K562 (cell line): ENCODE data around the gene INPP1. TPM values are rescaled to one million over a fixed set of nuclear protein-coding genes. Genes with fewer than 3 reads are reported as not detected.

Source experiments
- ARID3B ChIP-seq: fragments of 250-450 bp; sonication (Bioruptor Pico); IDR thresholded peaks from 2 replicates; pipeline ENCODE4 v1.4.0; 2020; ENCODE audit warnings: borderline replicate concordance
- CBFA2T3 ChIP-seq: fragments of 450-650 bp; IDR thresholded peaks from 2 replicates; pipeline ENCODE4 v1.6.1; 2017
- CHD1 ChIP-seq: fragments of 200-600 bp; sonication (generic); IDR thresholded peaks from one replicate; pipeline ENCODE4 v1.6.1; 2012; ENCODE audit warnings: mild to moderate bottlenecking, moderate library complexity, low read length, inconsistent platforms
- E2F1 ChIP-seq: sonication (generic); formaldehyde crosslinking; IDR thresholded peaks from 2 replicates; pipeline ENCODE4 v1.8.1; 2023; ENCODE audit warnings: mild to moderate bottlenecking, missing genetic modification reagents, moderate library complexity
- E2F8 ChIP-seq: fragments of 450-650 bp; IDR thresholded peaks from 2 replicates; pipeline ENCODE4 v1.7.1; 2018; ENCODE audit warnings: mild to moderate bottlenecking, low read depth; ENCODE audit not compliant: partially characterized antibody
- ELK1 ChIP-seq: sonication (generic); formaldehyde crosslinking; IDR thresholded peaks from 2 replicates; pipeline ENCODE4 v1.8.1; 2022; ENCODE audit warnings: missing genetic modification reagents
- EWSR1 ChIP-seq: fragments of 450-650 bp; IDR thresholded peaks from 2 replicates; pipeline ENCODE4 v1.6.1; 2018; ENCODE audit warnings: borderline replicate concordance, mild to moderate bottlenecking, low read depth, moderate library complexity; ENCODE audit not compliant: partially characterized antibody
- HMGN3 ChIP-seq: IDR thresholded peaks from 2 replicates; pipeline ENCODE4 v1.6.1; 2011; ENCODE audit warnings: borderline replicate concordance, low read depth, mild to moderate bottlenecking, mixed read lengths, low read length; ENCODE audit not compliant: insufficient read length; ENCODE audit errors: extremely low read depth
- HNRNPH1 ChIP-seq: fragments of 200-400 bp; formaldehyde crosslinking; optimal IDR thresholded peaks from 2 replicates; pipeline ENCODE3; 2017; ENCODE audit warnings: low read depth, mild to moderate bottlenecking, low read length, moderate library complexity
- NONO ChIP-seq, 2 experiments: fragments of 200-400 bp in 1 of 2; fragments of 450-650 bp in 1 of 2; formaldehyde crosslinking in 1 of 2; IDR thresholded peaks; 2 replicates each; pipeline ENCODE4 v1.6.1; 2017; ENCODE audit warnings: low read depth in 2 of 2, mild to moderate bottlenecking in 2 of 2, moderate library complexity in 2 of 2, low read length in 1 of 2
- NRF1 ChIP-seq, 2 experiments: fragments of 450-650 bp; IDR thresholded peaks in 1 of 2; conservative IDR thresholded peaks in 1 of 2; 2 replicates each; pipeline ENCODE4 v1.6.1; 2014; ENCODE audit warnings: mild to moderate bottlenecking in 2 of 2
- PHF8 ChIP-seq: fragments of 200-600 bp; sonication (generic); IDR thresholded peaks from 2 replicates; pipeline ENCODE4 v1.6.1; 2012; ENCODE audit warnings: mixed run types, mild to moderate bottlenecking, inconsistent platforms, low read length, moderate library complexity, borderline replicate concordance
- RBM22 ChIP-seq: fragments of 200-400 bp; formaldehyde crosslinking; IDR thresholded peaks from 2 replicates; pipeline ENCODE4 v1.6.1; 2018; ENCODE audit warnings: low read length, low read depth; ENCODE audit not compliant: poor library complexity, severe bottlenecking
- SOX6 ChIP-seq: fragments of 450-650 bp; IDR thresholded peaks from 2 replicates; pipeline ENCODE4 v1.6.1; 2014; ENCODE audit warnings: mild to moderate bottlenecking
- TCF15 ChIP-seq: fragments of 250-450 bp; sonication (Bioruptor Pico); IDR thresholded peaks from 2 replicates; pipeline ENCODE4 v1.8.0; 2022; ENCODE audit warnings: moderate library complexity, mild to moderate bottlenecking, inconsistent platforms
- THRA ChIP-seq: fragments of 450-650 bp; IDR thresholded peaks from 2 replicates; pipeline ENCODE4 v1.6.1; 2017; ENCODE audit warnings: mild to moderate bottlenecking, moderate library complexity
- TRIM28 ChIP-seq: fragments of 450-650 bp; IDR thresholded peaks from 2 replicates; pipeline ENCODE4 v1.6.1; 2017
- ZNF134 ChIP-seq: fragments of 250-450 bp; sonication (Bioruptor Pico); conservative IDR thresholded peaks from 2 replicates; pipeline ENCODE4 v1.4.0; 2020
- ZNF644 ChIP-seq: fragments of 200-800 bp; sonication (Bioruptor generic); IDR thresholded peaks from 2 replicates; pipeline ENCODE4 v1.6.1; 2016; ENCODE audit warnings: low read depth, missing genetic modification characterization, missing compliant biosample characterization
- polyA plus RNA-seq, 8 experiments: library from polyadenylated mRNA; depleted of rRNA in 4 of 8; stranded (reverse) in 5 of 8; unstranded in 3 of 8; fragments of >200 nt; fragmentation: Nextera tagmentation in 2 of 8; fragmentation: Illumina TruSeq in 1 of 8; extraction: Ambion mirVana in 2 of 8; extraction: Trizol in 1 of 8; gene quantifications; 2 replicates each; pipeline versions ENCODE4 v1.2.1 to v1.2.3, GENCODE V29; 2011 to 2014; ENCODE audit warnings: inconsistent platforms in 1 of 8, missing spikeins in 1 of 8
- total RNA-seq, 7 experiments: library from RNA; depleted of rRNA in 6 of 7; stranded (reverse); fragments of >200 nt in 6 of 7; fragmentation: Illumina TruSeq in 2 of 7; extraction: Trizol in 2 of 7; gene quantifications; 2 replicates each; pipeline versions ENCODE4 v1.2.1 to v1.2.3, GENCODE V29; 2011 to 2021; ENCODE audit warnings: low replicate concordance in 1 of 7

Gene INPP1
- total and polyA plus RNA-seq, 9 of the 15 experiments (the other 6 are each of a cell fraction or from before 2014, with no cell fraction given): 3.7 to 11.8 (median 6.5) TPM

- TF ChIP-seq TRIM28 (no peak), E2F1 (CRISPR knock-in tag) (no peak), NONO (IDR thresholded peaks at IDR 0.05; ENCODE audit: low read depth in 2 of 2, low read length in 1 of 2) (no peak), PHF8 (no peak), THRA (no peak), ZNF644 (tag) (no peak; the same call in 1 of the 2 replicates), NRF1 (conservative IDR thresholded peaks at IDR 0.05 in 1 of 2, IDR thresholded peaks at IDR 0.05 in 1 of 2) (peak; percentile 66 to 74), CBFA2T3 (peak; percentile 89), ARID3B (CRISPR knock-in tag) (no peak), ZNF134 (no peak), CHD1 (no peak), EWSR1 (no peak), RBM22 (no peak), HNRNPH1 (no peak), HMGN3 (peak; percentile 32), ELK1 (CRISPR knock-in tag) (no peak), SOX6 (peak; percentile 86), TCF15 (CRISPR knock-in tag) (no peak), E2F8 (no peak)
Measured at GRCh38 chr2:190380962-190381412, 37.6 kb downstream of the INPP1 start (continued).
